Activated CD4-positive, alpha-beta T cell treated with anti-CD3 and anti-CD28 coated beads for 4 hours (primary cell): ENCODE results near the gene CDKN2D.
"Not testable (repeated sequence)": the region's sequence is repeated elsewhere in the genome, so short reads cannot be mapped to it uniquely, and the experiment has no call there.

Source experiments
- DNase-seq, 2 donors: peaks; one replicate each; pipeline ENCODE4 v3.0.0-alpha.2; 2020

The CDKN2D gene

DNA sequence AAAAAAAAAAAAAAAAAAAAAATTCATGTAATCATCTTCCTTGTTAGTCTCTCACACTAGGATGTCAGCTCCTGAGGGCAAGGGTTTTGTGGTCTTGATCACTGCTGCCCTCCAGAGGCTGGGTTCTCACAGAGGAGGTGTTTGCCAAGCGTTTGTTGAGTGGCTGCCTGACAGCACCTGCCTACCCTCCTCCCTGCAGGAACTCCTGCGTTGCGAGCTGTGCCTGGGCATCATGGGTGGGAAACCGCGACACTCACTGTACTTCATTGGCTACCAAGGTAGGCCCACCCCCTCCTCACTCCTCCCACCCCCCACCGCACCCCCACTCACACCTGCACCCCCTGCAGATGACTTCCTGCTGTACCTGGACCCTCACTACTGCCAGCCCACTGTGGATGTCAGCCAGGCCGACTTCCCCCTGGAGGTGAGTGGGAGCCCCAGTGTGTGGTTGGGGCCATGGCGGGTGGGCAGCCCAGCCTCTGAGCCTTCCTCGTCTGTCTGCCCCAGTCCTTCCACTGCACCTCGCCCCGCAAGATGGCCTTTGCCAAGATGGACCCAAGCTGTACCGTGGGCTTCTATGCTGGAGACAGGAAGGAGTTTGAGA lies 17.0 kb downstream of the CDKN2D start:
- DNase-seq = peak in 1 of 2 donors; percentile 42

DNA sequence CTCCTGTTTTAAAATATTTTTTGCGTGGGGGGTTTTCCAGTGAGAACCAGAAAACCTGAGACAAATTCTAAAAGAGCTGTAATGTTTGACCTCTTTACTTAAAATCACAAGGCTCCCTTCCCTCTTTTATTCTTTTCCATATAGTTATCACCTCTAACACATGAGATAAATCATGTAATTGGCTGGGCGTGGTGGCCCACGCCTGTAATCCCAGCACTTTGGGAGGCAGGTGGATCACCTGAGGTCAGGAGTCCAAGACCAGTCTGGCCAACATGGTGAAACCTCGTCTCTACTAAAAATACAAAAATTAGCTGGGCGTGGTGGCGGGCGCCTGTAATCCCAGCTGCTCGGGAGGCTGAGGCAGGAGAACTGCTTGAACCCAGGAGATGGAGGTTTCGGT lies 17.8 kb downstream of the CDKN2D start:
- not testable (repeated sequence) for DNase-seq

DNA sequence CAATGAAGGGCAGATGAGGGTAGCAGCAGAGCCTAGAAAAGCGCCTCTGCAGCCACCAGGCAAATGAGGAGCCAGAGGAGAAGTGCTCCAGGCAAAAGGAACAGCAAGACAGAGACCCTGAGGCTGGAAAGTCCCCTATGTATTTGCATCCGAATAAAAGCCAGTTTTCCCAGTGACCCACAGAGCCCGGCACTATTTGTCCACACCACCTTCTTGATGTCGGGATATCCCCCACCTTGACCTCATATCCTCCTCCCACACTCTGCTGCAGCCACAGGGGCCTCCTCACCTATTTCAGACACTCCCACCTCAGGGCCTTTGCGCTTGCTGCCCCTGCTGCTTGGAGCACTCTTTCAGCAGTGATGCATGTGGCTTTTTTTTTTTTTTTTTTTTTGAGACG lies 18.4 kb downstream of the CDKN2D start:
- DNase-seq = no peak

DNA sequence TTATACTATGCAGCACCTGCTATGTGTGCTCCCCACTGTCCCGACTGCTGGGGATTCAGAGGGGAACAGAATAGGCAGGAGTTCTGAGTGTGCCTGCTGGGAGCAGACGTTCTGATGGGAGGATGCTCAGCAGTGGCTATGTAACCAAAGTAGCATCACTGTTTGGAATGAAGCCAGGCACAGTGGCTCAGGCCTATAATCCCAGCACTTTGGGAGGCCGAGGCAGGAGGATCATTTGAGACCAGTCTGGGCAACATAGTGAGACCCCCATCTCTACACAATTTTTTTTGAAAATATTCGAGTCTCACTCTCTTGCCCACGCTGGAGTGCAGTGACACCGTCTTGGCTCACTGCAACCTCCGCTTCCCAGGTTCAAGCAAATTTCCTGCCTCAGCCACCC lies 19.0 kb downstream of the CDKN2D start:
- no peak for DNase-seq

DNA sequence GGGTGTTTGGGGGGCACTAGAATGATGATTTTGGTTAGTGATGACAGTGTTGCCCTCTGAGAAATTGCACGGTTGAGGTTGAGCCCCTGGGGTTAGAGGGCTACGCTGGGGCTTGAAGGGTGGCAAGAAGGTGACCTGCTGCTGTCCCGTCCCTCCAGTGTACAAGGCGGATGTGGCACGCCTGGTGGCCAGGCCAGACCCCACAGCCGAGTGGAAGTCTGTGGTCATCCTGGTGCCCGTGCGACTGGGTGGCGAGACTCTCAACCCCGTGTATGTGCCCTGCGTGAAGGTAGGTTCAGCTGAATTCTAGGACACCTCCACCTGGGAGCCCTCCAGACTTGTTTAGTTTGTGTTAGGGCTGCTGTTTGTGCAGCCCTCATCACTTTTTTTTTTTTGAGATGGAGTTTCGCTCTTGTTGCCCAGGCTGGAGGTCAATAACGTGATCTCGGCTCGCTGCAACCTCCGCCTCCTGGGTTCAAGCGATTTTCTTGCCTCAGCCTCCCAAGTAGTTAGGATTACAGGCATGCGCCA lies 20.0 kb downstream of the CDKN2D start:
- DNase-seq = no peak

DNA sequence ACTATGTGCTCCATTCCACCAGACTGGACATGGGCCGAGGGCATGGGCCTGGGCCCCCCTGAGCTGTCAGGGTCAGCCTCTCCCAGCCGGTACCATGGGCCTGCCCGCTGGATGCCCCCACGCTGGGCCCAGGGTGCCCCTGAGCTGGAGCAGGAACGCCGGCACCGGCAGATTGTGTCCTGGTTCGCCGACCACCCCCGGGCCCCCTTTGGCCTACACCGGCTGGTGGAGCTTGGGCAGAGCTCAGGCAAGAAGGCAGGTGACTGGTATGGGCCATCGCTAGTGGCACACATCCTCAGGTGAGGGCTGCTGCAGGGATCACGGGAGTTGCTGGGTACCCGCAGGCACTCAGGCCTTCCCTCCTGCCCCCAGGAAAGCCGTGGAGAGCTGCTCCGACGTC lies 22.0 kb downstream of the CDKN2D start:
- DNase-seq = no peak

DNA sequence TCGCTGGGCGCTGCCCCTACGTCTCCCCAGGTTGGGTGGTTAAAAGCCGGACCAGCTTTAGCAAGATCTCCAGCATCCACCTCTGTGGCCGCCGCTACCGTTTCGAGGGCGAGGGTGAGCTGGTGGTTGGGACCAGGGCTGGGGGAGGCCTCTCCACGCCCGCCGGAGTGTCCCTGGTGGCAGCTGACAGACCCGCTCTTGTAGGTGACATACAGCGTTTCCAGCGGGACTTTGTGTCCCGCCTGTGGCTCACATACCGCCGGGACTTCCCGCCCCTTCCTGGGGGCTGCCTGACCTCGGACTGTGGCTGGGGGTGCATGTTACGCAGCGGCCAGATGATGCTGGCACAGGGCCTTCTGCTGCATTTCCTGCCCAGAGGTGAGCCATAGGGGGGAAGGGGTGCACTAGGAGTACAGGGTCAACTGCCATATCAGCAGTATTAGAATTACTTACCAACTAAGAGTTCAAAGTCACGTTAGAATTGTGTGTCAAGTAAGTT lies 24.0 kb downstream of the CDKN2D start:
- DNase-seq = no peak

DNA sequence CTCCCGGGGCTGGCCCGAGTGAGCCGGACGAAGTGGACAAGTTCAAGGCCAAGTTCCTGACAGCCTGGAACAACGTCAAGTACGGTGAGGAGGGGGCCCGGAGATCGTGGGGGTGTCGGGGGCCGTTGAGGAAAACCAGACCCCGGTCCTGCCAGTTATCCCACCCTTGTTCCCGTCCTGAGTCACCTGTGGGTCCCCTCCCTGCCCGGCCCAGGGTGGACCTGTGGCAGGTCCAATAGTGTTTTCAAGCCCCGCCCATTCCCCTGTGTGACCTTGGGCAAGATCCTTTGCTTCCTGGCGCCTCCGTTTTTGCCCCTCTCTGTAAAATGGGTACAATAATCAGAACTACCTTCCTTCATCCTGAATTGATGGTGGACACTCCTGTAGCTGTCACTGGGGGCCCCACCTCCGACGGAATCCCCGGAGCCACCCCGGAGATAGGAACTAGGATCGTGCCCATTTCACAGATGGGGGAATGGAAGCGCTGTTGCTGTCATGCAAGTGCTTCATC lies 24.5 kb downstream of the CDKN2D start:
- DNase-seq = peak in 1 of 2 donors; percentile 8

DNA sequence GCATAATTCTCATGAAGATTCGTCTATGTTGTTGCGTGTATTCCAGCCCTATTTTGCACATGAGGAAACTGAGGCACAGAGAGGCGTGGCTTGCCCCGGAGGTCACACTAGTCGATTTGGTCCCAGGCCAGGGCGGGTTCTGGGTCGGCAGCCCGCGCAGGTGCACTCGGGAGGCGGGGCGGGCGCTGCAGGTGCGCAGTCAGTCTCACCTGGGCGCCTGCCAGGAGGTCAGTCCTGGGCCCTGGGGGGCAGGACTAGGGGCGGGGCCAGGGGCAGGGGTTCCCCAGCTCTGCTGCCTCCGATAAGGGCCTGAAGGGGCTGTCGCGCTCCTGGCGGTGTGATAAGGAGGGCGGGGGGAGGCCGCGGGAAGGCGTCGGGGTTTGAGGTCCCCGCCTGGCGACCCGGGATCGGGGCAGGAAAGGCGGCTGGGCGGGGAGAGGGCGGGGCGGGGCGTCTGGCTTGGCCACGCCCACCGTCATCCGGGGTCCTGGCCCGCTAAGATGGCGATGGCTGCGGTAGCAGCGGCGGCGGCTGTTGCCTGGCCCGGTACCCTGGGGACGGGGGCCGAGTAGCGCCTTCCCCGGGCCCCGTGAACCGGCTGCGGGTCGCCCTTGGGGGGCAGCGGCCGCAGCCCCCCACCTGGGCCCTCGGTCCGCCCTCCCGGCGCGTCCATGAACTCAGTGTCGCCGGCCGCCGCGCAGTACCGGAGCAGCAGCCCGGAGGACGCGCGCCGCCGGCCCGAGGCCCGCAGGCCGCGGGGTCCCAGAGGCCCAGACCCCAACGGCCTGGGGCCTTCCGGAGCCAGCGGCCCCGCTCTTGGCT lies 25.1 kb downstream of the CDKN2D start, which contains the start of gene ATG4D:
TSS of gene ATG4D (plus strand) at position 485 of the 822 bp plus-strand sequence. CDS start at position 672, 187 bp downstream.
- DNase-seq = peak; percentile 75 to 78

DNA sequence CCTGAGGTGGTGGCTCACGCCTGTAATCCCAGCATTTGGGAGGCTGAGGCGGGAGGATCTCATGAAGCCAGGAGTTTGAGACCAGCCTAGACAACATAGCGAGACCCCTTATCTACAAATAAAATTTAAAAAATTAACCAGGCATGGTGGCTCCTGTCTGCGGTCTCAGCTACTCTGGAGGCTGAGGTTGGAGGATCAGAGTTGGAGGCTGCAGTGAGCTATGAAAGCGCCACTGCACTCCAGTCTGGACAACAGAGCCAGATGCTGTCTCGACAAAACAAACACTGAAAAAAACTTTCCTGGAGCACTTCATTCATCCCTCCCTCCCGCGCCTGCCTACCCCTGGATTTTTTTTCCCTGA lies 25.7 kb downstream of the CDKN2D start:
- DNase-seq = no peak

DNA sequence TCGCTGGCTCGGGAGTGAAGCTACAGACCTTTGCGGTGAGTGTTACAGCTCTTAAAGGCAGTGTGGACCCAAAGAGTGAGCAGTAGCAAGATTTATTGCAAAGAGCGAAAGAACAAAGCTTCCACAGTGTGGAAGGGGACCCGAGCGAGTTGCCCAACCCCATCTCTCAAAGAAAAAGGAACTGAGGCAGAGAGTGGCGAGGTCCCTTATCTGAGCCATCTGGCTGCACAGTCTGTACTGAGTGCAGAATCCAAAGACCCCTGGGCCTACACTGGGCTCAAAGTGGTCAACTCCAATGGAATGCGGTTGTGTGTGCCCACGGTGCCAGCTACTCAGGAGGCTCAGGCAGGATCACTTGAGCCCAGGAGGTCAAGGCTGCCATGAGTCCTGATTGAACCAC lies 29.8 kb downstream of the CDKN2D start:
- DNase-seq = not testable (repeated sequence)

DNA sequence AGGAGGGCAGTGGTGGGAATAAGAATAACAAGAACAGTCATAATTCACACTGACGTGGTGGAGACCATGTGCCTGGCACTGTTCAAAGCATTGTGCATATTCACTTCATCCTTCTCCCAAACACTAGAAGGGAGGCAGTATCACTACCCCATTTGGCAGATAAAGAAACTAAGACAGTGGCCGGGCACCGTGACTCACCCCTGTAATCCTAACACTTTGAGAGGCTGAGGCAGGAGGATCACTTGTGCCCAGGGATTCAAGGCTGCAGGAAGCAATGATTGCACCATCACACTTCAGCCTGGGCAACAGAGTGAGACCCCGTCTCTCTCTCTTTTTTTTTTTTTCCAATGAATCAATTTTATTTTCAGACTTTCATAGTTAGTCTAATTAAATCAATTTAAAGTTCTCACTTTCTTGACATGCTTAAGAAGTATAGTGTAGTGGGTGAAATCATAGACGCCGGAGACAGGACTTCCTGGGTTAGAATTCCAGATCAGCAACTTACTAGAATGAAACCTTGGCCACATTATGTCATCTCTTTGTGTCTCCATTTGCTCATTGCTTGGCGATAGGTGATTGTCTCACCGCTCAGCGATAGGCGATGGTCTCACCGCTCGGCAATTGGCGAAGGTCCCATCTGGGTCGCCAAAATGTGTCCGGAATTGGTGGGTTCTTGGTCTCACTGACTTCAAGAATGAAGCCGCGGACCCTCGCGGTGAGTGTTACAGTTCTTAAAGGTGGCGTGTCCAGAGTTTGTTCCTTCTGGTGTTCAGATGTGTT lies 30.4 kb downstream of the CDKN2D start:
- DNase-seq = no peak

DNA sequence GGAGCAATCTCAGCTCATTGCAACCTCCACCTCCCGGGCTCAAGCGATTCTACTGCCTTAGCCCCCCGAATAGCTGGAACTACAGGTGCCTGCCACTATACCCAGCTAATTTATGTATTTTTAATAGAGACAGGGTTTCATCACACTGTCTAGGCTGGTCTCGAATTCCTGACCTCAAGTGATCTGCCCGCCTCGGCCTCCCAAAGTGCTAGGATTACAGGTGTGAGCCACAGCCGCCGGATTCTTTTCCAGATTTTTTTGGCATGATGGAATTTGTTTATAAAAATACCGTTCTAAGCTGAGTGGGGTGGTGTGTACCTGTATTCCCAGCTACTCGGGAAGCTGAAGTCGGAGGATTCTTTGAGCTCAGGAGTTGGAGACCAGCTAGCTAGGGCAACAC lies 31.1 kb downstream of the CDKN2D start:
- no peak for DNase-seq

DNA sequence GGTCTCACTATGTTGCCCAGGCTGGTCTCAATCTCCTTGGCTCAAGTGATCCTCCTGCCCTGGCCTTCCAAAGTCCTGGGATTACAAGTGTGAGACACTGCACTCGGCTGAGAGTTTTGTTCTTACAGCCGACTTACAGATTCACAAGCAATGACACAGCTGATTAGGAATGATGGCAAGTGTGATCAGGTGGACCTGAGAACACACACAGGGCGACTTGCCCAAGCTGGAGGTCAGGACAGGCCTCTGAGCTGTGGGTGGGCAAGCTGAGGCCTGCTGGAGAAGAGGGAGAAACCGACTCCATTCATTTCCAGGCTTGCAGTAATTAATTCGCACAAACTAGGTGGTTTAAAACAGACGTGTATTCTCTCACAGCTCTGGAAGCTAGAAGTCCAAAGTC lies 33.2 kb downstream of the CDKN2D start:
- no peak for DNase-seq

DNA sequence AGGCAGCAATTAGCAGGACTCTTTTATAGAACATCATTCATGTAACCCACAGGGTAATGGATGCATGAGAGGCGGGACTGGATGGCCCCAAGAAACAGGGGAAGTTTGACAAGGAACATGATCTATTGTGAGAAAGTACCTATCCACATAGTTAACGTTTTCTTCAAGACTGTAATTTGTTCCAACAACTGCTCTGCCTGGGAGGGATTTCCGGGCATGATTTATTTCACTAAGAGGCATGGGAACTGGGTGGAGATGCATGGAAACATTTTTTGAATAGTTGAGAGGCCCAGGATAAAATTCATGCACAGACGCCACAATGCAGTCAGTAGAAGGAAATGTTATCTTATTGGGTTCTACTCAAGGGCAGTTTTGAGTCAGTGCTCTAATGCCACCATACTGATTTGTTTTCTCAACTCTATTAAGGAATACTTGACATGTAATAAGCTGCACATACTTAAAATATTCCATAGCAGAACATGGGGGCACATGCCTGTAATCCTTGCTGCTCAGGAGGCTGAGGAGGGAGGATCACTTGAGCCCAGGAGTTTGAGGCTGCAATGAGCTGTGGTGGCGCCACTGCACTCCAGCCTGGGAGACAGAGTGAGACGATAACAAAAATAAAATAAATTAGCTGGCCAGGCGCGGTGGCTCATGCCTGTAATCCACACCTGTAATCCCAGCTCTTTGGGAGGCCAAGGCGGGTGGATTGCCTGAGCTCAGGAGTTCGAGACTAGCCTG lies 35.0 kb downstream of the CDKN2D start:
- no peak for DNase-seq

DNA sequence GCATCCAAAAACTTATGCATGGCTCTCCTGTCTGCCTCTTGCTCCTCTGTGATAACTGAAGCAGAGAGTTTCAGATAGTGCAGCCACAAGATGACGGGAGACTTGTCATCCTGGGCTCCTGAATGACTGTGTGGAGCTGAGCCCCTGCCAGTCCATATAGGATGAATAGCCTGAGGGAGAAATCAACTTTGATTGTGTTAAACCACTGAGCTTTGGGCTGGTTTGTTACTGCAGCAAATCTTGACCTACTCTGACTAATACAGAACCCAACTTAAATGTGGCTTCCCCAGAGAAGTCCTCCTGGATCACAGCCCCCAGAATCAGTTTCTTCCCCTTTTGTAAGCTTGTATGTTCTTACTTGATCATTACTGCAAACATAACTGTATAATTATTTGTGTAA lies 36.3 kb downstream of the CDKN2D start:
- DNase-seq = no peak

DNA sequence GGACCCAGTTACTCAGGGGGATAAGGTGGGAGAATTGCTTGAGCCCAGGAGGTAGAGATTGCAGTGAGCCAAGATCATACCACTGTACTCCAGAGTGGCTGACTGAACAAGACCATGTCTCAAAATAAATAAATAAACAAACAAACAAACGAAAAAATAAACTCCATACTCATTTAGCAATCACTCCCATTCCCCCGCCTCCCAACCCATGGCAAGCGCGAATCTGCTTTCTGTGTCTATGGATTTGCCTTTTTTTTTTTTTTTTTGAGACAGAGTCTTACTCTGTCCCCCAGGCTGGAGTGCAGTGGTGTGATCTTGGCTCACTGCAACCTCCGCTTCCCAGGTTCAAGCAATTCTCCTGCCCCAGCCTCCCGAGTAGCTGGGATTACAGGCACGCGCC lies 41.9 kb downstream of the CDKN2D start:
- DNase-seq = not testable (repeated sequence)

DNA sequence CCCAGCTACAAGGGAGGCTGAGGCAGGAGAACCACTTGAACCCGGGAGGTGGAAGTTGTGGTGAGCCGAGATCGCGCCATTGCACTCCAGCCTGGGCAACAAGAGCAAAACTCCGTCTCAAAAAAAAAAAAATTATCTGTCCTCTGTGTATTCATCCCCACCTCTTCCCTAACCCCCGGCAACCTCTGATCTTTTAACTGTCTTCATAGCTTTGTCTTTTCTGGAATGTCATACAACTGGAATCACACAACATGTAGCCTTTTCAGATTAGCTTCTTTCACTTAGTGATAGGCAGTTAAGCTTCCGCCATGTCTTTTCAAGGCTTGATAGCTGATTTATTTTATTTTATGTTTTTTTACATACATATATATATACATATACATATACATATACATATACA lies 43.1 kb downstream of the CDKN2D start:
- DNase-seq = no peak

DNA sequence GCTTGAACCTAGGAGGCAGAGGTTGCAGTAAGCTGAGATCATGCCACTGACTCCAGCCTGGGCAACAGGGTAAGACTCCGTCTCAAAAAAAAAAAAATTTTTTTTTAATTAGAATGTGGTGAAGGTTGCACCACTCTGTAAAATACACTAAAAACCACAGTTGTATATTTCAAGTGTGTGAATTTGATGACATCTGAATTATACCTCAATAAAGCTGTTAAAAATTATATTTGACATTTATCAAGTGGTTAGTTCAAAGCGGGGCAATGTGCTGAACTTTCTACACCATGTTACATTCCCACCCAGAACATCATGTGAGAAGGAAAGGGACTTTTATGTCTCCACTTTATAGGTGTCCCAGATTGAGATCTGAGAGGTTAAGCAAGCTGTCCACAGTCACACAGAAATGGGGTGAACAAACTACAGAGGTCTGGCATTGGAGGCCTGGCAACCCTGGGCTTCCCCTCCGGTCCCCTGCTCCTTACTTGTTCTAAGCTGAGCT lies 45.6 kb downstream of the CDKN2D start:
- DNase-seq = no peak

DNA sequence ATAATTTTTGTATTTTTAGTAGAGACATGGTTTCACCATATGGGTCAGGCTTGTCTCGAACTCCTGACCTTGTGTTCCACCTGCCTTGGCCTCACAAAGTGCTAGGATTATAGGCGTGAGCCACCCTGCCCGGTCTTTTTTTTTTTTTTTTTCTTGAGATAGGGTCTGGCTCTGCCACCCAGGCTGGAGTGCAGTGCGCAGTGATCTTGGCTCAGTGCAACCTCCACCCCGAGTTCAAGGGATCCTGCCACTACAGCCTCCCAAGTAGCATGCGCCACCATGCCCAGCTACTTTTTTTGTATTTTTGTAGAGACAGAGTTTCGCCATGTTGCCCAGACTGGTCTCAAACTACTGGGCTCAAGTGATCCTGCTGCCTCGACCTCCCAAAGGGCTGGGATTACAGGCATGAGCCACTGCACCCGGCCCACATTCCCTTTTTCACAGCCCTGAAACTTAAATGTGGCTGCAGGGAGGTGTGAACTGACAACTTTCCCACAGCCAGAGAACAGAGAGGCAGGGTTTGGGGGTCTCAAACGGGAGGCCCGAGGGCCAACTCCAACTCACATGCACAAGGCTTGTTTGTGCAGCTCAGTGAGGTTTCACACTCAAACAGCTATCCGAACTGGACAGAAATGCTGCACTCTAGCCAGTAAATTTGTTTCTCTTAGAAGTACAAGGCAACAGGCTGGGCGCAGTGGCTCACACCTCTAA lies 47.2 kb downstream of the CDKN2D start:
- DNase-seq = no peak

DNA sequence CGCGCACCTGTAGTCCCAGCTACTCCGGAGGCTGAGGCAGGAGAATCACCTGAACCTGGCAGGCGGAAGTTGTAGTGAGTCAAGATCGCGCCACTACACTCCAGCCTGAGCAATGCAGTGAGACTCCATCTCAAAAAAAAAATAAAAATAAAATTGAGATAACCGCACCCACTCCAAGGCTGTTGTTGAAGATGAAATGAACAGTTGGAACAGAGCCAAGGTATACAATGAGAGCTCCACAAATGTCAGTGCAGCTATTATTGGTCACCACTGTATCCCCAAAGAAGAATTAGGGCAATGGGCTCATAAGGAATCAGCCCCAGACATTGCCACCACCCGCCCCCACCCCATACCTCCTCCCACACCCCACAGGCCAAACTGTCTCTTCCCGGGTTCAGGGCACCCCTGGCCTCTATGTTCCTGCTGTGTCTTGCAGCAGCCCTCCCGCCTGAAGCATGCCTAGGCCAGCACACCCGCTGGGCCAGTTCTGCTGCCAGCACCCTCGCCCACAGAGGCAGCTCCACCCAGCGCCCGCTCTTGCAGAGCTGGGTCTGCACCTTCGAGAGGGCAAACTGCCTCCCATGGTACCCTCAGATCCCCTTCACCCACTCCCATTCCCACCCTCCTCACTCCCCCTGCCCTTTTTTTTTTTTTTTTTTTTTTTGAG lies 48.0 kb downstream of the CDKN2D start:
- no peak for DNase-seq
